OCI-LY1 (cell line): ENCODE measurements around the gene ZNF165.
A peak's percentile ranks its signal among the peaks of the same experiment; 100 is the strongest.
"Not testable (repeated sequence)": the region's sequence is repeated elsewhere in the genome, so short reads cannot be mapped to it uniquely, and the experiment has no call there.

Source experiments
- H2AFZ ChIP-seq: fragments of 200-600 bp; sonication (generic), shearing (Covaris generic); 2 replicates; pipeline ENCODE4 v1.6.0; 2014; ENCODE audit warnings: antibody characterized with exemption, mild to moderate bottlenecking, low read length
- H3F3A ChIP-seq: fragments of 200-600 bp; sonication (generic), shearing (Covaris generic); 2 replicates; pipeline ENCODE4 v1.6.0; 2014; ENCODE audit warnings: mild to moderate bottlenecking, antibody characterized with exemption, low read length, moderate library complexity; ENCODE audit not compliant: insufficient read depth
- H3K27ac ChIP-seq: fragments of 200-600 bp; sonication (generic); 2 replicates; pipeline ENCODE4 v1.5.1; 2014; ENCODE audit warnings: low read length, mixed run types, mild to moderate bottlenecking, low read depth; ENCODE audit not compliant: poor library complexity, severe bottlenecking
- H3K27me3 ChIP-seq: fragments of 200-600 bp; sonication (generic); 2 replicates; pipeline ENCODE4 v1.6.0; 2014; ENCODE audit warnings: antibody characterized with exemption, mild to moderate bottlenecking, low read length, moderate library complexity; ENCODE audit not compliant: insufficient read depth
- H3K36me3 ChIP-seq: fragments of 200-600 bp; sonication (generic); 2 replicates; pipeline ENCODE4 v1.6.1; 2014; ENCODE audit warnings: mild to moderate bottlenecking, antibody characterized with exemption, low read length, moderate library complexity, mixed read lengths; ENCODE audit not compliant: insufficient read depth
- H3K4me1 ChIP-seq: fragments of 200-600 bp; sonication (generic); 2 replicates; pipeline ENCODE4 v1.5.1; 2014; ENCODE audit warnings: mild to moderate bottlenecking, low read length, moderate library complexity; ENCODE audit not compliant: insufficient read depth, severe bottlenecking
- H3K4me2 ChIP-seq: fragments of 200-600 bp; sonication (generic), shearing (Covaris generic); 2 replicates; pipeline ENCODE4 v1.6.1; 2014; ENCODE audit warnings: low read length
- H3K4me3 ChIP-seq: fragments of 200-600 bp; sonication (generic); 2 replicates; pipeline ENCODE4 v1.5.1; 2014; ENCODE audit warnings: low read length, low read depth, mild to moderate bottlenecking, mixed read lengths; ENCODE audit not compliant: poor library complexity, severe bottlenecking
- H3K79me2 ChIP-seq: fragments of 200-600 bp; shearing (Covaris generic); 2 replicates; pipeline ENCODE4 v1.6.1; 2016; ENCODE audit warnings: mixed run types, low read length, mixed read lengths; ENCODE audit not compliant: insufficient read depth
- H3K9ac ChIP-seq: fragments of 200-600 bp; sonication (generic), shearing (Covaris generic); 2 replicates; pipeline ENCODE4 v1.6.1; 2014; ENCODE audit warnings: mild to moderate bottlenecking, low read length, mixed read lengths
- H3K9me2 ChIP-seq: fragments of 200-600 bp; sonication (generic), shearing (Covaris generic); 2 replicates; pipeline ENCODE4 v1.6.1; 2014; ENCODE audit warnings: low read depth, mild to moderate bottlenecking, low read length, mixed read lengths
- H3K9me3 ChIP-seq: fragments of 200-600 bp; shearing (Covaris generic); 2 replicates; pipeline ENCODE4 v1.6.1; 2014; ENCODE audit warnings: low read length, mixed read lengths
- H4K20me1 ChIP-seq: fragments of 200-600 bp; sonication (generic), shearing (Covaris generic); 2 replicates; pipeline ENCODE4 v1.6.0; 2016; ENCODE audit warnings: mild to moderate bottlenecking, low read length; ENCODE audit not compliant: insufficient read depth
- CTCF ChIP-seq: fragments of 200-600 bp; sonication (generic), shearing (Covaris generic); IDR thresholded peaks from 2 replicates; pipeline ENCODE4 v1.5.1; 2017; ENCODE audit warnings: mild to moderate bottlenecking, antibody characterized with exemption, low read length, moderate library complexity, mixed read lengths
- EZH2 ChIP-seq: fragments of 200-600 bp; sonication (generic), shearing (Covaris generic); IDR thresholded peaks from 2 replicates; pipeline ENCODE4 v1.8.0; 2017; ENCODE audit warnings: borderline replicate concordance, mixed run types, mild to moderate bottlenecking, antibody characterized with exemption, low read length, moderate library complexity, mixed read lengths

ZNF165 gene

GRCh38 chr6:28118217-28118616, 37.8 kb downstream of the ZNF165 start:
- no peak overlapping the region for H3K27ac ChIP-seq
- H3K4me1 ChIP-seq = no peaks in the 10 kb centered on the region
- H3K36me3 ChIP-seq = peaks cover 35% of the 10 kb centered on the region
- no peaks in the 10 kb centered on the region for H3K9me3 ChIP-seq
- no peaks in the 10 kb centered on the region for H4K20me1 ChIP-seq
- TF ChIP-seq CTCF (no peak), EZH2 (no peak)
- no peaks in the 10 kb centered on the region for H3F3A ChIP-seq
- H3K4me2 ChIP-seq = no peak overlapping the region
- no peaks in the 10 kb centered on the region for H3K9me2 ChIP-seq
- H2AFZ ChIP-seq = no peak overlapping the region
- no peak overlapping the region for H3K9ac ChIP-seq
- no peaks in the 10 kb centered on the region for H3K27me3 ChIP-seq
- H3K79me2 ChIP-seq = no peaks in the 10 kb centered on the region
- no peak overlapping the region for H3K4me3 ChIP-seq

GRCh38 chr6:28121876-28122275, 41.5 kb downstream of the ZNF165 start:
- Histone ChIP-seq H3K36me3 (peaks cover 23% of the 10 kb centered on the region; the same call in 1 of the 2 replicates), H3K4me1 (peaks cover 28% of the 10 kb centered on the region), H3K9ac (no peak overlapping the region)

GRCh38 chr6:28122283-28122682, 41.9 kb downstream of the ZNF165 start:
- not testable (repeated sequence) for H3K9me3 ChIP-seq, H2AFZ ChIP-seq, H3K4me2 ChIP-seq, H3K4me3 ChIP-seq, H4K20me1 ChIP-seq, H3K9me2 ChIP-seq, H3F3A ChIP-seq, H3K27me3 ChIP-seq, H3K27ac ChIP-seq, H3K9ac ChIP-seq
- peaks cover 28% of the 10 kb centered on the region; the same call in 1 of the 2 replicates for H3K36me3 ChIP-seq
- H3K4me1 ChIP-seq = peaks cover 28% of the 10 kb centered on the region
- H3K79me2 ChIP-seq = peaks cover 13% of the 10 kb centered on the region; the same call in 1 of the 2 replicates

More at GRCh38 chr6:28121876-28122275, 41.5 kb downstream of the ZNF165 start:
- Histone ChIP-seq H3K4me3 (no peak overlapping the region), H4K20me1 (no peaks in the 10 kb centered on the region), H3K27ac (no peak overlapping the region), H2AFZ (no peak overlapping the region), H3F3A (no peaks in the 10 kb centered on the region), H3K79me2 (peaks cover 13% of the 10 kb centered on the region; the same call in 1 of the 2 replicates), H3K27me3 (no peaks in the 10 kb centered on the region), H3K9me2 (no peaks in the 10 kb centered on the region), H3K9me3 (no peaks in the 10 kb centered on the region), H3K4me2 (no peak overlapping the region)
- TF ChIP-seq CTCF (no peak), EZH2 (no peak)

GRCh38 chr6:28124350-28124970, 44.1 kb downstream of the ZNF165 start, which contains the start of gene ZSCAN16:
ZSCAN16 (plus strand) TSS chr6:28124609; CDS start chr6:28125444, 835 bp downstream.
- peak within 1 kb of the TSS; percentile 72; the same call in 1 of the 2 replicates for H2AFZ ChIP-seq
- peak within 1 kb of the TSS; percentile 24 for H3K27ac ChIP-seq
- no peaks in the 10 kb centered on the region for H3K9me2 ChIP-seq
- H3K27me3 ChIP-seq = no peaks in the 10 kb centered on the region
- no peaks in the 10 kb centered on the region for H3F3A ChIP-seq
- H3K79me2 ChIP-seq = peaks cover 17% of the 10 kb centered on the region; the same call in 1 of the 2 replicates
- no peaks in the 10 kb centered on the region; the same call in 1 of the 2 replicates for H3K9me3 ChIP-seq
- peak within 1 kb of the TSS; percentile 88 for H3K9ac ChIP-seq
- no peaks in the 10 kb centered on the region for H4K20me1 ChIP-seq
- peaks cover 28% of the 10 kb centered on the region for H3K4me1 ChIP-seq
- H3K4me3 ChIP-seq = peak within 1 kb of the TSS; percentile 79
- peaks cover 37% of the 10 kb centered on the region for H3K36me3 ChIP-seq
- H3K4me2 ChIP-seq = peak within 1 kb of the TSS; percentile 98
- TF ChIP-seq CTCF = no peak
- no peak for TF ChIP-seq EZH2
